H9 (cell line): ENCODE measurements around the gene ROR1. TPM values are rescaled to one million over a fixed set of nuclear protein-coding genes. Genes with fewer than 3 reads are reported as not detected.

ENCODE experiments used
- DNase-seq: peaks from one replicate; pipeline ENCODE4 v3.0.0-alpha.2; 2017
- H2AFZ ChIP-seq: one replicate; pipeline ENCODE4 v1.6.1; 2013; ENCODE audit warnings: mild to moderate bottlenecking, low read length, control low read depth, moderate library complexity
- H2AK5ac ChIP-seq: 2 replicates; pipeline ENCODE4 v1.6.1; 2013; ENCODE audit warnings: low read length, control low read depth, mixed read lengths; ENCODE audit not compliant: insufficient read length
- H2BK120ac ChIP-seq: one replicate; pipeline ENCODE4 v1.6.1; 2013; ENCODE audit warnings: low read depth, mild to moderate bottlenecking, low read length, control low read depth, inconsistent platforms; ENCODE audit not compliant: poor library complexity, severe bottlenecking
- H2BK12ac ChIP-seq: 2 replicates; pipeline ENCODE4 v1.6.1; 2013; ENCODE audit warnings: low read length, control low read depth, mixed read lengths, low read depth; ENCODE audit not compliant: insufficient read length
- H2BK15ac ChIP-seq: 2 replicates; pipeline ENCODE4 v1.6.1; 2013; ENCODE audit warnings: low read depth, low read length, control low read depth
- H2BK20ac ChIP-seq: one replicate; pipeline ENCODE4 v1.6.1; 2013; ENCODE audit warnings: low read depth, mild to moderate bottlenecking, low read length, control low read depth, inconsistent platforms; ENCODE audit not compliant: poor library complexity, severe bottlenecking
- H2BK5ac ChIP-seq: 2 replicates; pipeline ENCODE4 v1.6.1; 2013; ENCODE audit warnings: low read length, control low read depth, mixed read lengths; ENCODE audit not compliant: insufficient read length
- H3K14ac ChIP-seq: 2 replicates; pipeline ENCODE4 v1.6.1; 2013; ENCODE audit warnings: low read length, control low read depth; ENCODE audit not compliant: insufficient read depth
- H3K18ac ChIP-seq: 2 replicates; pipeline ENCODE4 v1.6.1; 2013; ENCODE audit warnings: low read depth, mild to moderate bottlenecking, mixed read lengths, low read length, control low read depth; ENCODE audit not compliant: insufficient read length
- H3K23ac ChIP-seq: 2 replicates; pipeline ENCODE4 v1.6.1; 2013; ENCODE audit warnings: low read length, control low read depth, mixed read lengths, low read depth; ENCODE audit not compliant: insufficient read length
- H3K23me2 ChIP-seq: 2 replicates; pipeline ENCODE4 v1.6.1; 2013; ENCODE audit warnings: low read depth, mild to moderate bottlenecking, mixed read lengths, low read length, control low read depth; ENCODE audit not compliant: insufficient read length, poor library complexity, severe bottlenecking
- H3K27ac ChIP-seq: 2 replicates; pipeline ENCODE4 v1.5.1; 2013; ENCODE audit warnings: low read length, control low read depth, mixed read lengths, low read depth; ENCODE audit not compliant: insufficient read length
- H3K27me3 ChIP-seq: 2 replicates; pipeline ENCODE4 v1.6.1; 2013; ENCODE audit warnings: low read length, control low read depth, inconsistent platforms; ENCODE audit not compliant: insufficient read depth
- H3K4ac ChIP-seq: 2 replicates; pipeline ENCODE4 v1.6.1; 2013; ENCODE audit warnings: low read depth, mild to moderate bottlenecking, control low read depth, inconsistent platforms, low read length, moderate library complexity
- H3K4me1 ChIP-seq: 2 replicates; pipeline ENCODE4 v1.6.1; 2013; ENCODE audit warnings: low read length, control low read depth, inconsistent platforms; ENCODE audit not compliant: insufficient read depth
- H3K4me2 ChIP-seq: 2 replicates; pipeline ENCODE4 v1.6.1; 2013; ENCODE audit warnings: low read length, control low read depth, mixed read lengths; ENCODE audit not compliant: insufficient read length, insufficient read depth
- H3K56ac ChIP-seq: 2 replicates; pipeline ENCODE4 v1.6.1; 2013; ENCODE audit warnings: low read depth, mild to moderate bottlenecking, mixed read lengths, low read length, control low read depth; ENCODE audit not compliant: insufficient read length
- H3K79me1 ChIP-seq: 2 replicates; pipeline ENCODE4 v1.6.1; 2013; ENCODE audit warnings: low read depth, mild to moderate bottlenecking, moderate library complexity, low read length, control low read depth, inconsistent platforms; ENCODE audit not compliant: insufficient read depth, poor library complexity, severe bottlenecking
- H3K79me2 ChIP-seq: 2 replicates; pipeline ENCODE4 v1.6.1; 2013; ENCODE audit warnings: low read length, control low read depth, inconsistent platforms; ENCODE audit not compliant: insufficient read depth
- H3K9ac ChIP-seq: 2 replicates; pipeline ENCODE4 v1.6.1; 2013; ENCODE audit warnings: low read length, control low read depth, mixed read lengths; ENCODE audit not compliant: insufficient read length; ENCODE audit errors: extremely low read depth
- H3K9me3 ChIP-seq: one replicate; pipeline ENCODE4 v1.6.1; 2013; ENCODE audit warnings: low read depth, low read length, inconsistent platforms; ENCODE audit not compliant: control insufficient read depth
- H3T11ph ChIP-seq: one replicate; pipeline ENCODE4 v1.6.1; 2013; ENCODE audit warnings: mild to moderate bottlenecking, low read length, control low read depth, inconsistent platforms
- H4K20me1 ChIP-seq: one replicate; pipeline ENCODE4 v1.6.1; 2013; ENCODE audit not compliant: control insufficient read depth, insufficient read length, insufficient read depth
- H4K5ac ChIP-seq: 2 replicates; pipeline ENCODE4 v1.6.1; 2013; ENCODE audit warnings: low read depth, mild to moderate bottlenecking, mixed read lengths, low read length, control low read depth; ENCODE audit not compliant: insufficient read length
- H4K8ac ChIP-seq: replicated peaks from 2 replicates; pipeline ENCODE4 v1.6.1; 2013; ENCODE audit warnings: low read length, control low read depth, mixed read lengths, low read depth; ENCODE audit not compliant: insufficient read length
- H4K91ac ChIP-seq: 2 replicates; pipeline ENCODE4 v1.6.1; 2013; ENCODE audit warnings: low read depth, mild to moderate bottlenecking, moderate library complexity, mixed read lengths, low read length, control low read depth; ENCODE audit not compliant: insufficient read length
- H3K27ac Mint-ChIP-seq, 3 experiments: 2 replicates in 2 of 3; 3 replicates in 1 of 3; pipeline ENCODE4 v1.8.0; 2020 to 2021; ENCODE audit warnings: mixed read lengths in 3 of 3, mild to moderate bottlenecking in 1 of 3, moderate library complexity in 1 of 3
- H3K27me3 Mint-ChIP-seq: 2 replicates; pipeline ENCODE4 v1.8.0; 2021; ENCODE audit warnings: low read depth, mild to moderate bottlenecking, moderate library complexity, mixed read lengths
- H3K36me3 Mint-ChIP-seq, 3 experiments: 2 replicates in 2 of 3; 3 replicates in 1 of 3; pipeline ENCODE4 v1.8.0; 2020 to 2021; ENCODE audit warnings: low read depth in 3 of 3, mixed read lengths in 3 of 3; ENCODE audit not compliant: insufficient read depth in 1 of 3
- H3K4me1 Mint-ChIP-seq, 2 experiments: 2 replicates each; pipeline ENCODE4 v1.8.0; 2020; ENCODE audit warnings: mixed read lengths in 2 of 2
- H3K4me3 Mint-ChIP-seq, 2 experiments: 2 replicates in 1 of 2; 3 replicates in 1 of 2; pipeline ENCODE4 v1.8.0; 2020 to 2021; ENCODE audit warnings: mild to moderate bottlenecking in 2 of 2, mixed read lengths in 2 of 2, moderate library complexity in 1 of 2
- H3K9me3 Mint-ChIP-seq, 2 experiments: 2 replicates in 1 of 2; 3 replicates in 1 of 2; pipeline ENCODE4 v1.8.0; 2020; ENCODE audit warnings: mild to moderate bottlenecking in 2 of 2, mixed read lengths in 2 of 2, moderate library complexity in 1 of 2
- CTCF ChIP-seq: fragments of 200-600 bp; sonication (generic); conservative IDR thresholded peaks from 3 replicates; pipeline ENCODE4 v1.8.0; 2021; ENCODE audit warnings: antibody characterized with exemption, mild to moderate bottlenecking
- WGBS: extraction: QIAGEN DNeasy Blood & Tissue Kit; methylation state at CpG from one replicate; pipeline ENCODE4 v1.1.7; 2013; ENCODE audit warnings: missing lambda C conversion rate, low lambda C conversion rate, mixed read lengths; ENCODE audit not compliant: insufficient read length; ENCODE audit errors: extremely low coverage; 5-methylcytosine and 5-hydroxymethylcytosine counted together
- total RNA-seq: library from RNA; stranded (reverse); gene quantifications from 2 replicates; pipeline ENCODE4 v1.2.1, GENCODE V29; 2021

ROR1 gene
- total RNA-seq, 1 experiment from 2014 or later, result 75.9 TPM

GRCh38 chr1:63936276-63936675 is 162.5 kb downstream of the ROR1 start:
- H4K20me1 ChIP-seq, result no peaks in the 10 kb centered on the region

More at GRCh38 chr1:63936276-63936675, 162.5 kb downstream of the ROR1 start:
- Histone ChIP-seq H3K4ac (no peak overlapping the region), H3T11ph (no peak overlapping the region), H3K23me2 (no peaks in the 10 kb centered on the region), H3K27me3 (no peaks in the 10 kb centered on the region), H3K79me2 (peaks cover 11% of the 10 kb centered on the region; the same call in 1 of the 2 replicates), H3K18ac (no peak overlapping the region), H2AK5ac (no peak overlapping the region), H4K8ac (no peak overlapping the region), H4K91ac (no peak overlapping the region), H2AFZ (no peak overlapping the region), H3K27ac (no peak overlapping the region), H3K9me3 (no peaks in the 10 kb centered on the region), H3K79me1 (peaks cover 19% of the 10 kb centered on the region), H3K4me1 (no peaks in the 10 kb centered on the region; the same call in 1 of the 2 replicates), H2BK15ac (no peak overlapping the region), H3K9ac (no peak overlapping the region), H3K4me2 (no peak overlapping the region), H2BK120ac (no peak overlapping the region), H2BK20ac (no peak overlapping the region), H4K5ac (no peak overlapping the region), H3K56ac (no peak overlapping the region), H3K23ac (no peak overlapping the region), H3K14ac (no peak overlapping the region), H2BK12ac (no peak overlapping the region), H2BK5ac (no peak overlapping the region)
- H3K36me3 Mint-ChIP-seq, result no peaks in the 10 kb centered on the region; a peak in 1 of 7 replicates
- H3K4me3 Mint-ChIP-seq, result no peak overlapping the region
- H3K9me3 Mint-ChIP-seq, result no peaks in the 10 kb centered on the region
- H3K27ac Mint-ChIP-seq, result no peak overlapping the region
- no CpG with 5 or more reads among the region's 1 CpG for WGBS
- DNase-seq, result no peak
- H3K27me3 Mint-ChIP-seq, result no peaks in the 10 kb centered on the region
- peaks cover 0 to 13% of the 10 kb centered on the region in 2 experiments; a peak in 3 of 4 replicates for H3K4me1 Mint-ChIP-seq
- no peak for TF ChIP-seq CTCF
